Activated CD8-positive, alpha-beta T cell treated with anti-CD3 and anti-CD28 coated beads for 36 hours (primary cell): ENCODE data around the gene HOXB2. TPM values are rescaled to one million over a fixed set of nuclear protein-coding genes. Genes with fewer than 3 reads are reported as not detected.
A peak's percentile ranks its signal among the peaks of the same experiment; 100 is the strongest.

Source experiments
- ATAC-seq: fragments of 200-7000 bp; cut with Tn5 transposase; one replicate; pipeline ENCODE4 v1.10.0; 2021; ENCODE audit warnings: mild to moderate bottlenecking, moderate library complexity
- CTCF ChIA-PET: fragments of 350-600 bp; sonication (Branson Sonifier 250); formaldehyde crosslinking; loops from one replicate; lab custom pipeline; 2021; ENCODE audit warnings: antibody characterized with exemption; lab: Charles Lee
- POLR2A ChIA-PET: fragments of 350-600 bp; sonication (Branson Sonifier 250); formaldehyde crosslinking; loops from one replicate; lab custom pipeline; 2021; ENCODE audit warnings: antibody characterized with exemption; lab: Charles Lee
- DNase-seq: peaks from one replicate; pipeline ENCODE4 v3.0.0-alpha.2; 2020
- H3K27ac Mint-ChIP-seq: one replicate; pipeline ENCODE4 v1.8.0; 2021; ENCODE audit warnings: mild to moderate bottlenecking, mixed read lengths
- H3K27me3 Mint-ChIP-seq: one replicate; pipeline ENCODE4 v1.8.0; 2021; ENCODE audit warnings: mixed read lengths
- H3K36me3 Mint-ChIP-seq: one replicate; pipeline ENCODE4 v1.8.0; 2021; ENCODE audit warnings: low read depth, mixed read lengths
- H3K4me1 Mint-ChIP-seq: one replicate; pipeline ENCODE4 v1.8.0; 2021; ENCODE audit warnings: low read depth, mixed read lengths
- H3K4me3 Mint-ChIP-seq: one replicate; pipeline ENCODE4 v1.8.0; 2021; ENCODE audit warnings: mild to moderate bottlenecking, moderate library complexity, mixed read lengths
- H3K9me3 Mint-ChIP-seq: one replicate; pipeline ENCODE4 v1.8.0; 2021; ENCODE audit warnings: mixed read lengths
- CTCF ChIP-seq: fragments of 200-600 bp; IDR thresholded peaks from one replicate; pipeline ENCODE4 v1.8.0; 2022; ENCODE audit warnings: antibody characterized with exemption, mild to moderate bottlenecking
- intact Hi-C: fragments of 100-400 bp; cut with micrococcal nuclease; formaldehyde crosslinking; loops from one replicate; pipeline ENCODE4 v1.10.0; 2022
- total RNA-seq, 2 experiments: library from RNA; stranded (reverse); gene quantifications; one replicate each; pipeline ENCODE4 v1.2.3, GENCODE V29; 2021

HOXB2 gene
- total RNA-seq, 2 experiments from 2014 or later, result 12.6 to 13.0 TPM

- Mint-ChIP-seq H3K27ac (no peak overlapping the region), H3K27me3 (peaks cover 89% of the 10 kb centered on the region), H3K36me3 (no peaks in the 10 kb centered on the region), H3K4me1 (peaks cover 27% of the 10 kb centered on the region), H3K4me3 (peak overlapping the region; percentile 89), H3K9me3 (no peaks in the 10 kb centered on the region)
- TF ChIP-seq CTCF, result no peak
- intact Hi-C loops, result no loop called here
- DNase-seq, result peak; percentile 73
- ATAC-seq, result peak; percentile 32
- POLR2A ChIA-PET, result interaction anchor here (0.8 to 1.3 kb wide), 4 partner anchors 37 to 355 kb away, joined by 3 to 4 read pairs (median 3); no protein-coding TSS in a partner anchor
- CTCF ChIA-PET, result interaction anchor here (1.2 to 2.9 kb wide), 11 partner anchors 9 to 507 kb away, joined by 3 to 17 read pairs (median 6); no protein-coding TSS in a partner anchor
Measured at GRCh38 chr17:48586355-48587258, 41.7 kb upstream of the HOXB2 start.

- H3K4me1 Mint-ChIP-seq, result peaks cover 35% of the 10 kb centered on the region
- TF ChIP-seq CTCF, result no peak
- no peak overlapping the region for H3K4me3 Mint-ChIP-seq
- intact Hi-C loops, result no loop called here
- CTCF ChIA-PET, result interaction anchor here (0.7 kb wide), 2 partner anchors 114 to 321 kb away, joined by 3 to 4 read pairs; no protein-coding TSS in a partner anchor
- peaks cover 91% of the 10 kb centered on the region for H3K27me3 Mint-ChIP-seq
- H3K36me3 Mint-ChIP-seq, result no peaks in the 10 kb centered on the region
- no peak for ATAC-seq
- H3K9me3 Mint-ChIP-seq, result no peaks in the 10 kb centered on the region
- DNase-seq, result no peak
- POLR2A ChIA-PET, result no interaction called here
- H3K27ac Mint-ChIP-seq, result no peak overlapping the region
Measured at GRCh38 chr17:48584223-48584741, 39.4 kb upstream of the HOXB2 start.

GRCh38 chr17:48583708-48584222 lies 38.9 kb upstream of the HOXB2 start:
- Mint-ChIP-seq H3K9me3 (no peaks in the 10 kb centered on the region), H3K36me3 (no peaks in the 10 kb centered on the region), H3K4me1 (peaks cover 39% of the 10 kb centered on the region), H3K27ac (no peak overlapping the region), H3K27me3 (peaks cover 93% of the 10 kb centered on the region), H3K4me3 (no peak overlapping the region)
- ChIA-PET CTCF (interaction anchor here (0.7 to 1.1 kb wide), 4 partner anchors 82 to 321 kb away, joined by 3 to 4 read pairs (median 4); no protein-coding TSS in a partner anchor), POLR2A (interaction anchor here (1.7 kb wide), 1 partner anchor 92 kb away, joined by 5 read pairs; no protein-coding TSS in a partner anchor)
- TF ChIP-seq CTCF, result no peak
- ATAC-seq (no peak), DNase-seq (no peak)
- intact Hi-C loops, result no loop called here

GRCh38 chr17:48582750-48583069 lies 37.8 kb upstream of the HOXB2 start:
- Mint-ChIP-seq H3K36me3 (no peaks in the 10 kb centered on the region), H3K4me3 (peak overlapping the region; percentile 57), H3K27me3 (peaks cover 84% of the 10 kb centered on the region), H3K9me3 (no peaks in the 10 kb centered on the region), H3K27ac (no peak overlapping the region), H3K4me1 (peaks cover 40% of the 10 kb centered on the region)
- no peak for DNase-seq
- ChIA-PET CTCF (interaction anchor here (0.6 to 1.1 kb wide), 6 partner anchors 8 to 557 kb away, joined by 3 to 4 read pairs (median 3); no protein-coding TSS in a partner anchor), POLR2A (interaction anchor here (0.6 to 1.7 kb wide), 3 partner anchors 27 to 244 kb away, joined by 3 to 5 read pairs (median 3); no protein-coding TSS in a partner anchor)
- intact Hi-C loops, result no loop called here
- no peak for ATAC-seq
- no peak for TF ChIP-seq CTCF
